Bronchial epithelial cell (primary cell): ENCODE data around the gene AP5S1. TPM values are rescaled to one million over a fixed set of nuclear protein-coding genes. Genes with fewer than 3 reads are reported as not detected.
A peak's percentile ranks its signal among the peaks of the same experiment; 100 is the strongest.

Experiments used
- DNase-seq: peaks from one replicate; pipeline ENCODE4 v3.0.0-alpha.2; 2010; ENCODE audit warnings: low read depth
- FAIRE-seq: peaks from 2 replicates; lab custom pipeline; 2011; peaks lifted over from hg19 to GRCh38; lab: Jason Lieb, UNC
- H3K27me3 ChIP-seq: 2 replicates; pipeline ENCODE4 v1.5.1; 2011; ENCODE audit warnings: low read length; ENCODE audit not compliant: control insufficient read depth, insufficient read depth
- H3K36me3 ChIP-seq: 2 replicates; pipeline ENCODE4 v1.5.1; 2011; ENCODE audit warnings: low read length; ENCODE audit not compliant: control insufficient read depth, insufficient read depth
- H3K4me3 ChIP-seq: 2 replicates; pipeline ENCODE4 v1.5.1; 2011; ENCODE audit warnings: mild to moderate bottlenecking, low read depth, low read length, control low read depth
- CTCF ChIP-seq: IDR thresholded peaks from 2 replicates; pipeline ENCODE4 v1.5.1; 2011; ENCODE audit warnings: mild to moderate bottlenecking, moderate library complexity, low read length, control low read depth, inconsistent platforms; ENCODE audit not compliant: insufficient read depth, severe bottlenecking
- total RNA-seq: library from RNA; depleted of rRNA; stranded (reverse); fragments of >200 nt; gene quantifications from 2 replicates; pipeline ENCODE4 v1.2.1, GENCODE V29; 2014

Gene AP5S1
- total RNA-seq, 1 donor from 2014 or later, result 12.4 TPM

- TF ChIP-seq CTCF, result no peak
- no peak for DNase-seq
- peak overlapping the region; percentile 68 for H3K4me3 ChIP-seq
- no peaks in the 10 kb centered on the region for H3K27me3 ChIP-seq
- peaks cover 12% of the 10 kb centered on the region for H3K36me3 ChIP-seq
- FAIRE-seq, result no peak
These were observed 23.7 kb upstream of the AP5S1 start for GRCh38 chr20:3796477-3797225.

GRCh38 chr20:3797226-3797545 is 23.2 kb upstream of the AP5S1 start:
- Histone ChIP-seq H3K27me3 (no peaks in the 10 kb centered on the region), H3K4me3 (peak overlapping the region; percentile 68), H3K36me3 (peaks cover 17% of the 10 kb centered on the region)
- FAIRE-seq (no peak), DNase-seq (no peak)
- no peak for TF ChIP-seq CTCF

- no peak for TF ChIP-seq CTCF
- no peak for DNase-seq
- peak overlapping the region; percentile 68 for H3K4me3 ChIP-seq
- no peak for FAIRE-seq
- no peaks in the 10 kb centered on the region for H3K27me3 ChIP-seq
- peaks cover 17% of the 10 kb centered on the region for H3K36me3 ChIP-seq
These were observed 22.6 kb upstream of the AP5S1 start for GRCh38 chr20:3797592-3798372.

- Histone ChIP-seq H3K36me3 (peaks cover 18% of the 10 kb centered on the region), H3K27me3 (no peaks in the 10 kb centered on the region), H3K4me3 (no peak overlapping the region)
- FAIRE-seq, result no peak
- no peak for TF ChIP-seq CTCF
- DNase-seq, result no peak
These were observed 22.0 kb upstream of the AP5S1 start for GRCh38 chr20:3798373-3798768.

- FAIRE-seq, result no peak
- TF ChIP-seq CTCF, result no peak
- Histone ChIP-seq H3K27me3 (no peaks in the 10 kb centered on the region), H3K4me3 (no peak overlapping the region), H3K36me3 (peaks cover 21% of the 10 kb centered on the region)
- DNase-seq, result no peak
These were observed 21.5 kb upstream of the AP5S1 start for GRCh38 chr20:3798908-3799248.
